Adipocyte (in vitro differentiated cells): Measurements from ENCODE around the gene ZNF737.
"Not testable (repeated sequence)": the region's sequence is repeated elsewhere in the genome, so short reads cannot be mapped to it uniquely, and the experiment has no call there.

Source experiments
- DNase-seq: peaks from one replicate; pipeline ENCODE4 v3.0.0-alpha.2; 2015; ENCODE audit warnings: low read depth
- H3K27me3 ChIP-seq: replicated peaks from 2 replicates; pipeline ENCODE4 v1.7.0; 2013; ENCODE audit warnings: mild to moderate bottlenecking, low read length, moderate library complexity; ENCODE audit not compliant: control insufficient read depth, insufficient read depth
- H3K36me3 ChIP-seq: 2 replicates; pipeline ENCODE4 v1.7.0; 2013; ENCODE audit warnings: low read length, mild to moderate bottlenecking, moderate library complexity; ENCODE audit not compliant: control insufficient read depth, insufficient read depth, severe bottlenecking
- H3K4me1 ChIP-seq: 2 replicates; pipeline ENCODE4 v1.7.0; 2013; ENCODE audit warnings: mild to moderate bottlenecking, low read length, moderate library complexity; ENCODE audit not compliant: control insufficient read depth, insufficient read depth
- H3K4me3 ChIP-seq: 2 replicates; pipeline ENCODE4 v1.7.0; 2013; ENCODE audit warnings: mild to moderate bottlenecking, low read length, moderate library complexity
- H3K9ac ChIP-seq: 2 replicates; pipeline ENCODE4 v1.7.0; 2013; ENCODE audit warnings: mild to moderate bottlenecking, low read length, moderate library complexity
- H3K9me3 ChIP-seq: 2 replicates; pipeline ENCODE4 v1.7.0; 2013; ENCODE audit warnings: mild to moderate bottlenecking, low read length, moderate library complexity; ENCODE audit not compliant: control insufficient read depth

Gene ZNF737

DNA sequence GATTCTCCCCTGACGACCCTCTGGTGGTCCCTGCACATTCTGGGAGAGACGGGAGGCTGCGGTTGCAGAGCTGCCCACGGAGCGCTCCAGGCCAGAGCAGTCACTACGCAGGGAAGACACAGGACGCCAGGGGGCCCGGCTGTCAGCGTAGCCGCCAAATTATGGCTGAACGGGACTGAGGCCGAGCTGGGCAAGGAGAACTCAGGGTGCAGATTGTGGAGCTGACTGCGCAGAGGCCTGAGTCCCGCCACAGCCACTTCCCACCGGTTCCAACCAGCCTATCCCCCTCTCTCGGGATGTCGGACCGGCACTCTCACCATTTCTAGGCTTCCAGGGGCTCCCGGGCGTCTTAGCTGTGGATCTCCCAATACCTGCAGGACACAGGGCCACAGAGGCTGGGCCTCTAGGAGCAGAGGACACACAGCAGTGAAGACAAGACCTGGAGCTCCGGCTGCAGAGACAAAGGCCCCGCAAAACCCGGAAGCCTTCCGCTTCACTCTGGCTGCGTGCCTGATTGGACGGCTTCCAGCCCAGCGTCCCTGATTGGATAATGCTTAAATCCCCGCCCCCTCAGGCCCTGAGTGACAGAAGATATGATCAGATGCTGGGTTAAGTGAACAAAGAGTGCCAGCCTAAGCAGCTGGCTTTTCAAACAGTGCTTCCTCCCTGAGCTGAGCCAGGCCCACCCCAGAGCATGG, at the start of gene ZNF737:
Gene ZNF737, minus strand, starts transcription at position 461 of the 698 bp plus-strand sequence. Its CDS starts 141 bp downstream, at position 320.
- no peaks in the 10 kb centered on the region for H3K4me1 ChIP-seq
- DNase-seq: peak; percentile 98
- H3K27me3 ChIP-seq: no peaks in the 10 kb centered on the region
- peak within 1 kb of the TSS; percentile 90 for H3K4me3 ChIP-seq
- H3K9ac ChIP-seq: peak within 1 kb of the TSS; percentile 90
- peaks cover 5% of the 10 kb centered on the region for H3K36me3 ChIP-seq
- H3K9me3 ChIP-seq: peaks cover 34% of the 10 kb centered on the region

DNA sequence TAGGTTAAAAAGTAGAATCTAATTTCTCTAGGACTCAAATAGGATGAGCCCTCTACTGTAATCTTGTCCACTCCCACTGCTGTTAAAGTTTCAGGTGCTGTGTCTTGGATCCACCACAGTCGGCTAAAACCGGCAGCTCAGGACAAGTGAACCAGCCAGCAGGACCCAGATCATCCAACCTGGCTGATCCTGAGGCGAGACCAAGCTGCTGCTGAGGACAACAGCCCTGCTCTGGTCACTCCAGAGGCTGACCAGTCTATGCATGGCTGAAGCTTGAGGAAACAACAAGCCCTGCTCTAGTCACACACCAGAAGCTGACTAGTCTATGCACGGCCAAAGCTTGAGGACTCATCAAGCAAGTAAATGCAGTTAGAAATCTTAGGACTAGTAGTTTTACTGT, 49.4 kb upstream of the ZNF737 start:
- H3K36me3 ChIP-seq, DNase-seq, H3K27me3 ChIP-seq, H3K4me3 ChIP-seq, H3K9ac ChIP-seq, H3K4me1 ChIP-seq: not testable (repeated sequence)
- H3K9me3 ChIP-seq: peaks cover 42% of the 10 kb centered on the region

DNA sequence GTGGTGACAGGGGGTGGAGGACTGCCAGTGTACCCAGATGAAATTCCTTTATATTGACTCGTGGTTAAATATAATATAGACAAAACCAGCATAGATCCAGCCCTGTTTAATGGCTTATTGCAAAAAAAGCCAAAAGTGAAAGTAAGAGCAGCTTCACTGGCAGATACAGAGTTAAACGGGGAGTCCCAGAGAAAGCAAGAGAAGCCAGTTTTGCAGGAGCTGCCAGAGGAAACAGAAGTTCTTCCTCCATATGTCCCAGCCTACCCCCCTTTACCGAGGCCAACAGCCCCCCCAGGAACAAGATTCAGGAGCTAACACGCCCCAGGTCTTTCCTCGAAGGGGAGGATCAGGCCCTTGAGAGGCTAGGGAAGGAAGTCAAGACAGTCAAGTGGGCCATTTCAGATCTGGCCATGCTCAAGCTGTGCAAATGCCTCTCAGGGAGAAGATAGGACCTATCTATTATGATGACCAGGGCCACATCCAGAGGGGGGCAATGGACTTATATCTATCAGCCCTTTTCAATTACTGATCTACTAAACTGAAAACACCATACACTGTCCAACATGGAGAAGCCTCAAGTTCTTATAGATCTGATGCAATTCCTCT, 47.2 kb upstream of the ZNF737 start:
- Histone ChIP-seq H3K4me1 (no peaks in the 10 kb centered on the region), H3K9ac (no peak overlapping the region)
- no peak for DNase-seq

DNA sequence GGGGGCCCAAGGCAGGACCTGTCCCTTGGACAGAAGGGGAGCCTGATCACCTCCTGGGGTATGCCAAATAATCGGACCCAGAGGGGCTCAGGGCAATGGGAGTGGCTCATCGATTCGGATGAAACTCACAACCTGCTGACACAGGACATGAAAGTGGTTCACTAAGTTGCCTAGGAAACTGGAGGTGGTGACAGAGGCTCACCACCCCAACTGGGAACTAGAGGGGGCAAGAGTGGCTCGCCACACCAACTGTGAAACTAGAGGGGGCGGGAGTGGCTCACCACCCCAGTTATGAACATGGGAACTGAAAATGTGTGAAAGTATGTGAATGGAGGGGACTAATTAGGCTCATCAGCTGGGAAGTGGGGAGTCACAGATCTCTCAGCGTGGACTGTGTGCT, 46.3 kb upstream of the ZNF737 start:
- H3K36me3 ChIP-seq: no peaks in the 10 kb centered on the region
- no peaks in the 10 kb centered on the region for H3K27me3 ChIP-seq
- no peak overlapping the region for H3K9ac ChIP-seq
- no peak overlapping the region for H3K4me3 ChIP-seq
- no peaks in the 10 kb centered on the region for H3K4me1 ChIP-seq
- no peak for DNase-seq
- peaks cover 32% of the 10 kb centered on the region for H3K9me3 ChIP-seq

More for the DNA sequence above, 47.2 kb upstream of the ZNF737 start:
- Histone ChIP-seq H3K4me3 (peak overlapping the region; percentile 33), H3K9me3 (peaks cover 38% of the 10 kb centered on the region), H3K36me3 (no peaks in the 10 kb centered on the region), H3K27me3 (no peaks in the 10 kb centered on the region)

DNA sequence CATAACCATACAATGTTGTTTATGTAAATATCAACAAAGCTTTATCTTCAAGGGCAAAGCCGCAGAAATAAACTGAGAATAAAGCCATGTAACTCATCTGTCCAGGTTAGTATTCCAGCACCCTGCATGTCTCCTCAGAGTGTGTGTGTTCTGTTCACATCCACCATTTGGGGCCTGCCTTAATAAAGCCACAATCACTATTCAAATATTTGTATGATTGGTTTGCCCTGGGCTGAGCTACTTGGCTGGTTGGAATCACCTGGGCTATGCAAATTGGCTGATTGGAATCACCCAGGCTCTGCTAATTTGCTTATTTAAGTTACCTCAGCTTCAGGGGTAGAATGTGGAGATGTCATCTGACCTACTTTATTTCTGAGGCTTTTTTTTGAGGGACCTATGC, 42.4 kb upstream of the ZNF737 start:
- Histone ChIP-seq H3K9ac (no peak overlapping the region), H3K27me3 (no peaks in the 10 kb centered on the region), H3K4me1 (no peaks in the 10 kb centered on the region), H3K4me3 (no peak overlapping the region), H3K9me3 (peaks cover 10% of the 10 kb centered on the region), H3K36me3 (no peaks in the 10 kb centered on the region)
- DNase-seq: no peak

DNA sequence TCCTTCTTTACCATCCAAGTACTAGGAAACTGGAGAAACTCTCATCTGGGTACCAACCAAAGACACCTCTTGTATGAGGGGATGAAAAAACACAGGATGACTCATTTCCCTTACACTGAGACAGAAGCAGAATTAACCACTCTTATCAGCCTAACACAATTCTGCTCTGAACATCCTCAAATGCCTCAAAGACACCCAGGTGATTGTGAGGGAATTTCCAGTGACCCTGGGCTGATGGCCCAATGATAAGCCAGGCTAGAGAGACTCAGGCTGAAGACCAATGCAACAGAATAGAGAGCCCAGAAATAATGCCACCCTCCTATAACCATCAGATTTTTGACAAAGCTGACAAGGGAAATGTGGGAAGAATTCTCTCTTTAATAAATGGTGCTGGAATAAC, 7.0 kb downstream of the ZNF737 start:
- H3K27me3 ChIP-seq: no peaks in the 10 kb centered on the region
- no peak overlapping the region for H3K9ac ChIP-seq
- peaks cover 95% of the 10 kb centered on the region for H3K9me3 ChIP-seq
- peaks cover 16% of the 10 kb centered on the region for H3K36me3 ChIP-seq
- no peaks in the 10 kb centered on the region for H3K4me1 ChIP-seq
- peak overlapping the region; percentile 33 for H3K4me3 ChIP-seq
- no peak for DNase-seq

DNA sequence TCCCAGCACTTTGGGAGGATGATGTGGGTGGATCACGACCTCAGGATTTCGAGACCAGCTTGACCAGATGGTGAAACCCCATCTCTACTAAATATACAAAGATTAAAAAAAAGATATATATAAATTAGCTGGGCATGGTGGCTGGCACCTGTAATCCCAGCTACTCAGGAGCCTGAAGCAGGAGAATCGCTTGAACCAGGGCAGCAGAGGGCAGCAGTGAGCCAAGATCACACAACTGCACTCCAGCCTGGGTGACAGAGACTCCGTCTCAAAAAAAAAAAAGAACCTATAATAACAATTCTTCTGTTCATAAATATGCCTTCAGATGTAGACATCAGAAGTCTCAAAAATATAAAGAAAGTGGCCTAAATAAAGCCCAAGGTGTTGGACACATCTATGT, 7.6 kb downstream of the ZNF737 start:
- DNase-seq: no peak
- H3K36me3 ChIP-seq: peaks cover 22% of the 10 kb centered on the region
- peaks cover 95% of the 10 kb centered on the region for H3K9me3 ChIP-seq

DNA sequence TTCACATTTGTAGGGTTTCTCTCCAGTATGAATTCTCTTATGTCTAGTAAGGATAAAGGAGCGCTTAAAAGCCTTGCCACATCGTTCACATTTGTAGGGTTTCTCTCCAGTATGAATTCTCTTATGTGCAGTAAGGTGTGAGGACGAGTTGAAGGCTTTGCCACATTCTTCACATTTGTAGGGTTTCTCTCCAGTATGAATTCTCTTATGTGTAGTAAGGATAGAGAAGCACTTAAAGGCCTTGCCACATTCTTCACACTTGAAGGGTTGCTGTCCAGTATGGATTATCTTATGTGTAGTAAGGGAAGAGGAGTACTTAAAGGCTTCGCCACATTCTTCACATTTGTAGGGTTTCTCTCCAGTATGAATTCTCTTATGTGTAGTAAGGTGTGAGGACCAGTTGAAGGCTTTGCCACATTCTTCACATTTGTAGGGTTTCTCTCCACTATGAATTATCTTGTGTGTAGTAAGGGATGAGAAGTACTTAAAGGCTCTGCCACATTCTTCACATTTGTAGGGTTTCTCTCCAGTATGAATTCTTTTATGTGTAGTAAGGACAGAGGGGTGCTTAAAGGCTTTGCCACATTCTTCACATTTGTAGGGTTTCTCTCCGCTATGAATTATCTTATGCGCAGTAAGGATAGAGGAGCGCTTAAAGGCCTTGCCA, 20.8 kb downstream of the ZNF737 start:
- not testable (repeated sequence) for DNase-seq, H3K27me3 ChIP-seq, H3K4me1 ChIP-seq, H3K9ac ChIP-seq
- H3K9me3 ChIP-seq: peaks cover 100% of the 10 kb centered on the region
- H3K4me3 ChIP-seq: peak overlapping the region; percentile 69
- H3K36me3 ChIP-seq: peaks cover 67% of the 10 kb centered on the region

More for the DNA sequence above, 7.6 kb downstream of the ZNF737 start:
- Histone ChIP-seq H3K4me1 (no peaks in the 10 kb centered on the region), H3K4me3 (peak overlapping the region; percentile 33), H3K9ac (no peak overlapping the region), H3K27me3 (no peaks in the 10 kb centered on the region)

DNA sequence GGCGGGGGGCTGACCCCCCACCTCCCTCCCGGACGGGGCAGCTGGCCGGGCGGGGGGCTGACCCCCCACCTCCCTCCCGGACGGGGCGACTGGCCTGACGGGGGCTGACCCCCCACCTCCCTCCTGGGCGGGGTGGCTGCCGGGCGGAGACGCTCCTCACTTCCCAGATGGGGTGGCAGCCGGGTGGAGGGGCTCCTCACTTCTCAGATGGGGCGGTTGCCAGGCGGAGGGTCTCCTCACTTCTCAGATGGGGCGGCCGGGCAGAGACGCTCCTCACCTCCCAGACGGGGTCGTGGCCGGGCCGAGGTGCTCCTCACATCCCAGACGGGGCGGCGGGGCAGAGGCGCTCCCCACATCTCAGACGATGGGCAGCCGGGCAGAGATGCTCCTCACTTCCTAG, 35.3 kb downstream of the ZNF737 start:
- peaks cover 67% of the 10 kb centered on the region for H3K9me3 ChIP-seq
- not testable (repeated sequence) for DNase-seq, H3K4me1 ChIP-seq, H3K4me3 ChIP-seq, H3K36me3 ChIP-seq, H3K27me3 ChIP-seq, H3K9ac ChIP-seq

DNA sequence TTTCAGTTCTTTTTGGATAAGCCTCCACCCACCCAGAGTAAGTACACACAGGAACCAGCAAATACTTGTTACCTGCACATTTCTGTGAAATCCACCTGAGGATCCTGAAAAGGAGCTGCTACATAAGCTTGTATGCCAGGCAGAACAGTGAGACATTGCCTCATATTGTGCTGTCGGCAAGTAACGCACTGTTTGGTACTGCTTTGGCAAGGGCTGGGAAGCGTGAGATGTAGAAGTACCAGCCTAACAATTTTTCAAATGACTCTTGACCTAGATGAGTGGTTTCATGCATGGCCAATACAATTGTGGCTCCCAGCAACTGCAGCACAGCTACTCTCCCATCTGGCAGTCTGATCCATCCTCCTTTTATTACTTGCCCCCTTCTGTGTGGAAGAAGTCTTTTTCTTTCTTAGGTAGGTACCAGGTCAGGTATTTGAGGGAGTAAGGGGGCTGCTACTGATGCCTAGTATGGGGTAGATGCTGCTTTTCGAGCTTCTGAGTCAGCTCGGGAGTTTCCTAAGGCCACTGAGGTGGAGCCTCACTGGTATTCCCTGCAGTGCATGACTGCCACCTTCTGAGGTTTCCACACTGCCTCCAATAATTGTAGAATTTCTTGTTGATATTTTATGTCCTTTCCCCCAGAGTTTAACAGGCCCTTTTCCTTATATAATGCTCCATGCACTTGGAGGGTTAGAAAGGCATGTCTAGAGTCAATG, 52.2 kb downstream of the ZNF737 start:
- no peak overlapping the region for H3K4me3 ChIP-seq
- H3K4me1 ChIP-seq: no peaks in the 10 kb centered on the region
- no peak for DNase-seq
- H3K9ac ChIP-seq: no peak overlapping the region
- no peaks in the 10 kb centered on the region for H3K36me3 ChIP-seq
- no peaks in the 10 kb centered on the region for H3K27me3 ChIP-seq
- H3K9me3 ChIP-seq: peaks cover 37% of the 10 kb centered on the region

DNA sequence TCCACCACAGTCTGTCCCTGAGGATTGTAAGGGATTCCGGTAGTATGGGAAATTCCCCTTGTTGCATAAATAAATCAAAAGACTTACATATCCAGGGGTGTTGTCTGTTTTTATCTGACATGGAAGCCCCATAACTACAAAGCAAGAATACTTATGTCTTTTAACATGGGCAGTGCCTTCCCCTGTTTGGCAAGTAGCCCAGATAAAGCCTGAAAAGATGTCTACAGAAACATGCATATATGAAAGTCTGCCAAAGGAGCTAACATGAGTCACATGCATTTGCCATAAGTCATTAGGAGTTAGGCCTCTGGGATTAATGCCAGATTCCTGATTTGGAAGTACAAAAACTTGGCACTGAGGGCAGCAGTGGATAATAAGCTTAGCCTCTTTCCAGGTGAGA, 62.1 kb downstream of the ZNF737 start:
- Histone ChIP-seq H3K4me3 (no peak overlapping the region), H3K4me1 (no peaks in the 10 kb centered on the region), H3K9me3 (peaks cover 33% of the 10 kb centered on the region), H3K36me3 (no peaks in the 10 kb centered on the region), H3K27me3 (no peaks in the 10 kb centered on the region), H3K9ac (no peak overlapping the region)
- DNase-seq: peak; percentile 18
